SJSA1 (cell line): ENCODE measurements around the gene EVL. TPM values are rescaled to one million over a fixed set of nuclear protein-coding genes. Genes with fewer than 3 reads are reported as not detected.
"Not testable (repeated sequence)": the region's sequence is repeated elsewhere in the genome, so short reads cannot be mapped to it uniquely, and the experiment has no call there.

ENCODE experiments used
- DNase-seq, 2 experiments: peaks; one replicate each; pipeline ENCODE4 v3.0.0-alpha.2; 2015 to 2020; ENCODE audit warnings: low spot score in 2 of 2, low read depth in 1 of 2
- H3K27ac ChIP-seq: fragments of 250-450 bp; sonication (Bioruptor Pico); 2 replicates; pipeline ENCODE4 v1.5.1; 2020; ENCODE audit warnings: mild to moderate bottlenecking, moderate library complexity
- H3K27me3 ChIP-seq: fragments of 250-450 bp; sonication (Bioruptor Pico); replicated peaks from 2 replicates; pipeline ENCODE4 v1.5.1; 2020; ENCODE audit warnings: mild to moderate bottlenecking, moderate library complexity
- H3K36me3 ChIP-seq: fragments of 250-450 bp; sonication (Bioruptor Pico); 2 replicates; pipeline ENCODE4 v1.5.1; 2020; ENCODE audit warnings: mild to moderate bottlenecking
- H3K4me1 ChIP-seq: fragments of 250-450 bp; sonication (Bioruptor Pico); replicated peaks from 2 replicates; pipeline ENCODE4 v1.6.1; 2021; ENCODE audit warnings: mild to moderate bottlenecking
- H3K4me3 ChIP-seq: fragments of 250-450 bp; sonication (Bioruptor Pico); 2 replicates; pipeline ENCODE4 v1.5.1; 2020; ENCODE audit warnings: mild to moderate bottlenecking
- H3K9me3 ChIP-seq: fragments of 250-450 bp; sonication (Bioruptor Pico); replicated peaks from 2 replicates; pipeline ENCODE4 v1.5.1; 2020; ENCODE audit warnings: mild to moderate bottlenecking
- total RNA-seq: library from RNA; depleted of rRNA; stranded (reverse); fragments of >200 nt; shearing (Covaris generic); gene quantifications from 2 replicates; pipeline ENCODE4 v1.2.3, GENCODE V29; 2014

Gene EVL
- total RNA-seq, 1 experiment from 2014 or later, result 10.8 TPM

- Histone ChIP-seq H3K36me3 (no peaks in the 10 kb centered on the region), H3K27ac (no peak overlapping the region), H3K9me3 (no peaks in the 10 kb centered on the region), H3K4me1 (no peaks in the 10 kb centered on the region), H3K4me3 (no peak overlapping the region), H3K27me3 (no peaks in the 10 kb centered on the region)
- no peak for DNase-seq
These were observed 108.1 kb downstream of the EVL start for GRCh38 chr14:100173353-100173752.

GRCh38 chr14:100176811-100177327 lies 111.6 kb downstream of the EVL start:
- H3K4me1 ChIP-seq, result no peaks in the 10 kb centered on the region
- H3K27ac ChIP-seq, result no peak overlapping the region
- DNase-seq, result no peak
- no peaks in the 10 kb centered on the region for H3K36me3 ChIP-seq
- no peaks in the 10 kb centered on the region for H3K9me3 ChIP-seq
- H3K4me3 ChIP-seq, result no peak overlapping the region
- no peaks in the 10 kb centered on the region for H3K27me3 ChIP-seq

- Histone ChIP-seq H3K4me3 (no peak overlapping the region), H3K36me3 (no peaks in the 10 kb centered on the region), H3K27me3 (no peaks in the 10 kb centered on the region), H3K27ac (no peak overlapping the region), H3K4me1 (no peaks in the 10 kb centered on the region), H3K9me3 (no peaks in the 10 kb centered on the region)
- DNase-seq, result no peak
These were observed 113.5 kb downstream of the EVL start for GRCh38 chr14:100178691-100179090.

GRCh38 chr14:100180671-100181070 lies 115.4 kb downstream of the EVL start:
- H3K4me1 ChIP-seq, DNase-seq, H3K36me3 ChIP-seq, H3K4me3 ChIP-seq, H3K27ac ChIP-seq, H3K27me3 ChIP-seq, H3K9me3 ChIP-seq: not testable (repeated sequence)

- H3K36me3 ChIP-seq, H3K27me3 ChIP-seq, H3K4me1 ChIP-seq, H3K4me3 ChIP-seq, H3K27ac ChIP-seq, H3K9me3 ChIP-seq, DNase-seq: not testable (repeated sequence)
These were observed 116.8 kb downstream of the EVL start for GRCh38 chr14:100181876-100182551.

- Histone ChIP-seq H3K9me3 (no peaks in the 10 kb centered on the region), H3K27me3 (no peaks in the 10 kb centered on the region), H3K36me3 (no peaks in the 10 kb centered on the region), H3K4me3 (no peak overlapping the region), H3K4me1 (peaks cover 3% of the 10 kb centered on the region), H3K27ac (no peak overlapping the region)
- DNase-seq, result no peak
These were observed 122.1 kb downstream of the EVL start for GRCh38 chr14:100187247-100187833.

- Histone ChIP-seq H3K4me3 (no peak overlapping the region), H3K36me3 (no peaks in the 10 kb centered on the region), H3K4me1 (peaks cover 13% of the 10 kb centered on the region), H3K27ac (no peak overlapping the region), H3K27me3 (no peaks in the 10 kb centered on the region), H3K9me3 (no peaks in the 10 kb centered on the region)
- no peak for DNase-seq
These were observed 123.3 kb downstream of the EVL start for GRCh38 chr14:100188392-100189030.

- peaks cover 14% of the 10 kb centered on the region for H3K4me1 ChIP-seq
- no peaks in the 10 kb centered on the region for H3K36me3 ChIP-seq
- H3K9me3 ChIP-seq, result no peaks in the 10 kb centered on the region
- H3K27me3 ChIP-seq, result no peaks in the 10 kb centered on the region
- no peak overlapping the region for H3K4me3 ChIP-seq
- no peak overlapping the region for H3K27ac ChIP-seq
- no peak for DNase-seq
These were observed 124.9 kb downstream of the EVL start for GRCh38 chr14:100190126-100190525.

- Histone ChIP-seq H3K27ac (no peak overlapping the region), H3K36me3 (no peaks in the 10 kb centered on the region), H3K4me1 (peaks cover 14% of the 10 kb centered on the region), H3K4me3 (no peak overlapping the region), H3K9me3 (no peaks in the 10 kb centered on the region), H3K27me3 (no peaks in the 10 kb centered on the region)
- no peak for DNase-seq
These were observed 126.5 kb downstream of the EVL start for GRCh38 chr14:100191584-100192249.

- Histone ChIP-seq H3K27ac (peak overlapping the region; percentile 68), H3K9me3 (no peaks in the 10 kb centered on the region), H3K27me3 (no peaks in the 10 kb centered on the region), H3K4me3 (peak overlapping the region; percentile 27), H3K36me3 (no peaks in the 10 kb centered on the region), H3K4me1 (peaks cover 14% of the 10 kb centered on the region)
- peak in 1 of 2 experiments; percentile 5 for DNase-seq
These were observed 127.0 kb downstream of the EVL start for GRCh38 chr14:100192250-100192671.

- peak; percentile 91 to 97 for DNase-seq
- Histone ChIP-seq H3K36me3 (no peaks in the 10 kb centered on the region), H3K27me3 (no peaks in the 10 kb centered on the region), H3K9me3 (no peaks in the 10 kb centered on the region), H3K27ac (peak overlapping the region; percentile 68), H3K4me3 (peak overlapping the region; percentile 27), H3K4me1 (peaks cover 14% of the 10 kb centered on the region)
These were observed 127.6 kb downstream of the EVL start for GRCh38 chr14:100192672-100193416.
